ENCODE data around the gene SLC17A9.
A peak's percentile ranks its signal among the peaks of the same experiment; 100 is the strongest.

SLC17A9 gene

GRCh38 chr20:62935204-62935967 lies 17.1 kb upstream of the SLC17A9 start:
- H3K4me3 ChIP-seq (ENCODE audit: insufficient read length, low read depth): peak overlapping the region; percentile 97
- H3K36me3 ChIP-seq (ENCODE audit: insufficient read depth, insufficient read length, low read length): peaks cover 62% of the 10 kb centered on the region

GRCh38 chr20:62935968-62936585 lies 16.4 kb upstream of the SLC17A9 start:
- TF ChIP-seq YY1 (IDR thresholded peaks at IDR 0.05; ENCODE audit: insufficient read depth, insufficient read length): no peak
- no peak for TF ChIP-seq ZNF274 (IDR thresholded peaks at IDR 0.05; ENCODE audit: low read depth, low read length)
- no peak for TF ChIP-seq SUZ12 (IDR thresholded peaks at IDR 0.05; ENCODE audit: extremely low read depth, insufficient read depth, insufficient read length)
- peak overlapping the region; percentile 34 for H3K9ac ChIP-seq (ENCODE audit: insufficient read length, low read depth)
- H3K9me3 ChIP-seq (ENCODE audit: insufficient read depth, low read length): no peaks in the 10 kb centered on the region
- no peak for DNase-seq (ENCODE audit: low read depth, low spot score)
- H3K4me1 ChIP-seq (ENCODE audit: insufficient read depth, insufficient read length): peaks cover 15% of the 10 kb centered on the region
- peaks cover 61% of the 10 kb centered on the region for H3K36me3 ChIP-seq (ENCODE audit: insufficient read depth, insufficient read length, low read length)
- H3K4me3 ChIP-seq (ENCODE audit: insufficient read length, low read depth): peak overlapping the region; percentile 97
- H3K27me3 ChIP-seq (ENCODE audit: insufficient read depth, insufficient read length): no peaks in the 10 kb centered on the region

More at GRCh38 chr20:62935204-62935967, 17.1 kb upstream of the SLC17A9 start:
- peak overlapping the region; percentile 34 for H3K9ac ChIP-seq (ENCODE audit: insufficient read length, low read depth)
- TF ChIP-seq ZNF274 (IDR thresholded peaks at IDR 0.05; ENCODE audit: low read depth, low read length): no peak
- TF ChIP-seq YY1 (IDR thresholded peaks at IDR 0.05; ENCODE audit: insufficient read depth, insufficient read length): no peak
- TF ChIP-seq SUZ12 (IDR thresholded peaks at IDR 0.05; ENCODE audit: extremely low read depth, insufficient read depth, insufficient read length): no peak
- H3K9me3 ChIP-seq (ENCODE audit: insufficient read depth, low read length): no peaks in the 10 kb centered on the region
- H3K4me1 ChIP-seq (ENCODE audit: insufficient read depth, insufficient read length): peaks cover 15% of the 10 kb centered on the region
- H3K27me3 ChIP-seq (ENCODE audit: insufficient read depth, insufficient read length): no peaks in the 10 kb centered on the region
- DNase-seq (ENCODE audit: low read depth, low spot score): no peak

GRCh38 chr20:62937268-62938104 lies 15.0 kb upstream of the SLC17A9 start:
- DNase-seq (ENCODE audit: low read depth, low spot score): peak; percentile 97
- no peaks in the 10 kb centered on the region for H3K9me3 ChIP-seq (ENCODE audit: insufficient read depth, low read length)
- peaks cover 64% of the 10 kb centered on the region for H3K36me3 ChIP-seq (ENCODE audit: insufficient read depth, insufficient read length, low read length)
- peak; percentile 83 for TF ChIP-seq YY1 (IDR thresholded peaks at IDR 0.05; ENCODE audit: insufficient read depth, insufficient read length)
- no peak for TF ChIP-seq ZNF274 (IDR thresholded peaks at IDR 0.05; ENCODE audit: low read depth, low read length)
- no peak for TF ChIP-seq SUZ12 (IDR thresholded peaks at IDR 0.05; ENCODE audit: extremely low read depth, insufficient read depth, insufficient read length)
- H3K9ac ChIP-seq (ENCODE audit: insufficient read length, low read depth): peak overlapping the region; percentile 100
- H3K4me1 ChIP-seq (ENCODE audit: insufficient read depth, insufficient read length): peaks cover 15% of the 10 kb centered on the region
- no peaks in the 10 kb centered on the region for H3K27me3 ChIP-seq (ENCODE audit: insufficient read depth, insufficient read length)
- peak overlapping the region; percentile 97 for H3K4me3 ChIP-seq (ENCODE audit: insufficient read length, low read depth)

GRCh38 chr20:62938105-62938888 lies 14.2 kb upstream of the SLC17A9 start, which contains the start of gene GID8:
TSS of gene GID8 (plus strand) at chr20:62938147. CDS start at chr20:62941503, 3,356 bp downstream.
- Histone ChIP-seq H3K4me3 (ENCODE audit: insufficient read length, low read depth) (peak within 1 kb of the TSS; percentile 97), H3K9ac (ENCODE audit: insufficient read length, low read depth) (peak within 1 kb of the TSS; percentile 100), H3K36me3 (ENCODE audit: insufficient read depth, insufficient read length, low read length) (peaks cover 64% of the 10 kb centered on the region), H3K4me1 (ENCODE audit: insufficient read depth, insufficient read length) (peaks cover 15% of the 10 kb centered on the region), H3K9me3 (ENCODE audit: insufficient read depth, low read length) (no peaks in the 10 kb centered on the region), H3K27me3 (ENCODE audit: insufficient read depth, insufficient read length) (no peaks in the 10 kb centered on the region)
- DNase-seq (ENCODE audit: low read depth, low spot score): no peak
- TF ChIP-seq YY1 (IDR thresholded peaks at IDR 0.05; ENCODE audit: insufficient read depth, insufficient read length) (no peak), SUZ12 (IDR thresholded peaks at IDR 0.05; ENCODE audit: extremely low read depth, insufficient read depth, insufficient read length) (no peak), ZNF274 (IDR thresholded peaks at IDR 0.05; ENCODE audit: low read depth, low read length) (no peak)

GRCh38 chr20:62940875-62941274 lies 11.6 kb upstream of the SLC17A9 start:
- Histone ChIP-seq H3K36me3 (ENCODE audit: insufficient read depth, insufficient read length, low read length) (peaks cover 64% of the 10 kb centered on the region), H3K9me3 (ENCODE audit: insufficient read depth, low read length) (no peaks in the 10 kb centered on the region), H3K27me3 (ENCODE audit: insufficient read depth, insufficient read length) (no peaks in the 10 kb centered on the region), H3K4me3 (ENCODE audit: insufficient read length, low read depth) (no peak overlapping the region), H3K9ac (ENCODE audit: insufficient read length, low read depth) (no peak overlapping the region), H3K4me1 (ENCODE audit: insufficient read depth, insufficient read length) (peaks cover 1% of the 10 kb centered on the region)
- TF ChIP-seq SUZ12 (IDR thresholded peaks at IDR 0.05; ENCODE audit: extremely low read depth, insufficient read depth, insufficient read length) (no peak), YY1 (IDR thresholded peaks at IDR 0.05; ENCODE audit: insufficient read depth, insufficient read length) (no peak), ZNF274 (IDR thresholded peaks at IDR 0.05; ENCODE audit: low read depth, low read length) (no peak)
- no peak for DNase-seq (ENCODE audit: low read depth, low spot score)

- H3K4me3 ChIP-seq (ENCODE audit: insufficient read length, low read depth): no peak overlapping the region
- peaks cover 65% of the 10 kb centered on the region for H3K36me3 ChIP-seq (ENCODE audit: insufficient read depth, insufficient read length, low read length)
- no peaks in the 10 kb centered on the region for H3K4me1 ChIP-seq (ENCODE audit: insufficient read depth, insufficient read length)
- TF ChIP-seq SUZ12 (IDR thresholded peaks at IDR 0.05; ENCODE audit: extremely low read depth, insufficient read depth, insufficient read length) (no peak), YY1 (IDR thresholded peaks at IDR 0.05; ENCODE audit: insufficient read depth, insufficient read length) (no peak), ZNF274 (IDR thresholded peaks at IDR 0.05; ENCODE audit: low read depth, low read length) (no peak)
- H3K9ac ChIP-seq (ENCODE audit: insufficient read length, low read depth): no peak overlapping the region
- DNase-seq (ENCODE audit: low read depth, low spot score): no peak
- no peaks in the 10 kb centered on the region for H3K27me3 ChIP-seq (ENCODE audit: insufficient read depth, insufficient read length)
- H3K9me3 ChIP-seq (ENCODE audit: insufficient read depth, low read length): no peaks in the 10 kb centered on the region
These were observed 10.7 kb upstream of the SLC17A9 start for GRCh38 chr20:62941792-62942191.

Measured in NT2/D1 (cell line).